ENCODE measurements around the gene MYL4.
A peak's percentile ranks its signal among the peaks of the same experiment; 100 is the strongest.

The MYL4 gene

DNA sequence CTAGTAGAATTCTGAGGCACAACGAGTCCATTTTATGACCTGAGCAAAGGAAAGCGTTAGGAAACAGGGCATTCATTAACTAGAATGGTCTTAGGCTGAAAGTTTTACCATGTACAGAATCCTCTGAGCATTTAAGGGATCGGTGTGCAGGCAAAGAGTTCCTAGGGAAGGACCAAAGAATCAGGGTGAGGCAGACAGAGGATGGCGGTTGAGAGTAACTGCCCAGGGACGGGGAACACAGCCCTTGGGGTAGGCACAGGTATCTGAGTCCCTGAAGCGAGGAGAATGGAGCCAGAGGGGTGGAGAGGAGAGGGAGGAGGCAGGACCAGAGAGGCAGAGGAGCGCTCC, 30.4 kb downstream of the MYL4 start:
- H3K4me3 ChIP-seq (ENCODE audit: low read depth, low read length): no peak overlapping the region

- no peak overlapping the region for H3K4me3 ChIP-seq (ENCODE audit: low read depth, low read length)
Measured at GRCh38 chr17:47239967-47240651, 31.0 kb downstream of the MYL4 start.

DNA sequence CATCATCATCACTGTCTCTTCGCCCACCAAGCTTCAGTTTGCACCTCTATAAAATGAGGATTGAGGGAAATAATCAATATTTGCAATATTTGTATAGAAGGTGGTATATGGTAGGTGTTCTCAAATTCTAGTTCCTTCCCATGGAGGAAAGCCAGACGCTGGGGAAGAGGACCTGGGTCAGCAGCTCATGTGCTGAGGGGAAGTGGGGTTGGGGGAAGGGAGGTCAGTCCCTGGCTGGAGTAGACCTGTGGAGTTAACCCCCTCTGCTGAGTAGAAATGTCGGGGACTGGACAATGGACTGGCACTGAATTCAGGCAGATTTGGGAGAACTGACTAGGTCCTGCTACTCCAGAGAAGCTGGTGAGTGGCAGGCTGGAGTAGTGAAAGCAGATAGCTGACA, 31.7 kb downstream of the MYL4 start:
- no peak overlapping the region for H3K4me3 ChIP-seq (ENCODE audit: low read depth, low read length)

GRCh38 chr17:47242648-47243047, 33.5 kb downstream of the MYL4 start:
- H3K4me3 ChIP-seq (ENCODE audit: low read depth, low read length): no peak overlapping the region

DNA sequence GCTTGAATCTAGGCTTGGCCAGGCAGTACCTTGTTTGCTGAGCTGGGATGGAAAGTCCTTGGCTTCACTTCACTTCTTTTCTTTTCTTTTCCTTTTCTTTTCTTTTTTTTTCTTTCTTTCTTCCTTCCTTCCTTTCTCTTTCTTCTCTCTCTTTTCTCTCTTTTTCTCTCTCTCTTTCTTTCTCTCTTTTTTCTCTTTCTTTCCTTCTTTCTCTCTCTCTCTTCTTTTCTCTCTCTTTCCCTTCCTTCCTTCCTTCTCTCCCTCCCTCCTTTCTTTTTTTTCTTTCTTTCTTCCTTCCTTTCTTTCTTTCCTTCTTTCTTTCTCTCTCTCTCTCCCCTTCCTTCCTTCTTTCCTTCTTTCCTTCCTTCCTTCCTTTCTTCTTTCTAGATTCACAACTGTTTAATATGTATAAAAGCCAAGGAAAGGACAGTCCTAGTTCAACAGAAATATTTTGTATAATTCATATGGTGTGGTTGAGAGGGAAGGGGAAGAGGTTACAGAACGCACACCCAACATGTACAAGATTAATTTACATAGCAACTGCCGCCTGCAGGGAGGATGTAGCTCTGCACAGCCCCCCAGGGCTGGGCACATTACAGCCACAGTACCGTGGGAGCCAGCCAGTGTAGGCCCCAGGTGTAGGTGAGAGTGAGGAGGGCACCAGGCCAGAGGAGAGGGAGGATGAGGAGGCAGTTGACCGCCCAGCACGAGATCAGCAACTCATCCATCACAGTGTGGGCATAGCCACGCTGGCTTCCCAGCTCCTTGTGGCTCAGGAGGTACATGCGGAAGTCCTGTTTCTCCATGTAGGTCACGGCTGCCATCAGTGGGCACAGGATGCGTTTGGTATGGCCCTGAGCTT, 34.8 kb downstream of the MYL4 start:
- no peak overlapping the region for H3K4me3 ChIP-seq (ENCODE audit: low read depth, low read length)

- H3K4me3 ChIP-seq (ENCODE audit: low read depth, low read length): no peak overlapping the region
Measured at GRCh38 chr17:47244697-47245096, 35.5 kb downstream of the MYL4 start.

DNA sequence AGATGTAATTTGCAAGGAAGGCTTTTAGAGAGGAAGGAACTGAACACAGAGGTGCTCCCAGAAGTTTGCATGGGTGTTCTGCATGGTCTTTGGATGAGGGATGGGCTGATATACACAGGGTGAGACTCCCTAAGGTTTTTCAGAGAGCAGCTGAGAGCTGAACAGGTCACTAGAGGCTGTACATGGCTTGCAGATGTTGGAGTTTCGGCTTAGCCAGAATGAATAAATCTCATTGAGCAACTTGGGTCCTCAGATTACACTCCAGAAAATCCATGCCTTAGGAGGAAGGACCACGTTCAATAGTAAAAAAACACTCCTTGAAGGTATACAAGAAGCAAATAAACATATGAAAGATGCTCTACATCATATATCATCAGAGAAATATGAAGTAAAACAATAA, 37.0 kb downstream of the MYL4 start:
- no peak overlapping the region for H3K4me3 ChIP-seq (ENCODE audit: low read depth, low read length)

DNA sequence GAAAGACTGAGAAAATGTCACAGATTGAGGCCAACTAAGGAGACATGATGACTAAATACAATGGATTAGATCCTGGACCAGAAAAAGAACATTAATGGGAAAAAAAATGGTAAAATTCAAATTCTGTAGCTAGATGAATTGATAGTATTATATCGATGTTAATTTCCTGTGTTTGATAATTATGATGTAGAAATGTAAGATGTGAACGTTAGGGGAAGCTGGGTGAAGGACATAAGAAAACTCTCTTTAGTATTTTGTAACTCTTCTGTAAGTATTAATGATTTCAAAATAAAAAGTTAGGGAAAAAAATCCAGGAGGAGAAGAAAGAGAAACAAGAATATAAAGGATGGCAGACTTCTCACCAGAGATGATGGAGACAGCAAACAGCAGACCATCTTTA, 41.7 kb downstream of the MYL4 start:
- no peak overlapping the region for H3K4me3 ChIP-seq (ENCODE audit: low read depth, low read length)

- no peak overlapping the region for H3K4me3 ChIP-seq (ENCODE audit: low read depth, low read length)
Measured at GRCh38 chr17:47251421-47251940, 42.3 kb downstream of the MYL4 start.

GRCh38 chr17:47252209-47252608, 43.1 kb downstream of the MYL4 start:
- no peak overlapping the region for H3K4me3 ChIP-seq (ENCODE audit: low read depth, low read length)

GRCh38 chr17:47252766-47253512, 43.8 kb downstream of the MYL4 start:
- no peak overlapping the region for H3K4me3 ChIP-seq (ENCODE audit: low read depth, low read length)

DNA sequence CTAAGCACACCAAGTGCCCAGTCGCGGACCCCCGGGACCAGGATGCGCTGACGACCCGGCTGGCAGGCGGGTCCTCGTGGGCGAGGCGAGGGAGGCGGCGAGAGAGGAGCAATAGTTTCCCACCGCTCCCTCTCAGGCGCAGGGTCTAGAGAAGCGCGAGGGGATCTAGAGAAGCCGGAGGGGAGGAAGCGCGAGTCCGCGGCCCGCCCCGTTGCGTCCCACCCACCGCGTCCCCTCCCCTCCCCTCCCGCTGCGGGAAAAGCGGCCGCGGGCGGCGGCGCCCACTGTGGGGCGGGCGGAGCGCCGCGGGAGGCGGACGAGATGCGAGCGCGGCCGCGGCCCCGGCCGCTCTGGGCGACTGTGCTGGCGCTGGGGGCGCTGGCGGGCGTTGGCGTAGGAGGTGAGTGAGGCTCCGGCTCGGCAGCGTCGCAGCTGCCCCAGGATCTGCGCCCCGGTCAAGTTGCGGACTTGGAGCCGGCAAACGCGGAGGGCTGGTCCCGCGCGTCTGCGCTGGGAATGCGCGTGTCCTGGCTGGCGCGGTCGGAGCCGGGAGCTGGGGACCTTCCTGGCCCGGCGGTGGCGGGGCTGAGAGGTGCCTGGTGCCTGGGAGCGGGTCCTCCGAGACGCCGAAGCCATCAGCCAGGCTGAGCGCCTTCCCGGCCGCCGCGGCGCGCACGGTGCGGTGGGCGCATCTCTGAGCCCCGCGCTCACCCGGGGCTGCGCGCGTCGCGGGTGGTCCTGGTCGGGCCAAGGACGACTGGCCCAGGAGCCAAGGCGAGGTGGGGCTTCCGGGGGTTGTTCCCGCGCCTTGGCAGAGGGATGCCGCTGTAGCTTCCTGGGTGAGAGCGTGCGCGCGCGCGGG, 44.6 kb downstream of the MYL4 start, which contains the start of gene ITGB3:
Gene ITGB3 (plus strand): TSS at position 287 of the 862 bp plus-strand sequence. CDS start 35 bp downstream, at position 322.
- peak within 1 kb of the TSS; percentile 63 for H3K4me3 ChIP-seq (ENCODE audit: low read depth, low read length)

- H3K4me3 ChIP-seq (ENCODE audit: low read depth, low read length): peak overlapping the region; percentile 63
Measured at GRCh38 chr17:47254403-47254943, 45.3 kb downstream of the MYL4 start.

DNA sequence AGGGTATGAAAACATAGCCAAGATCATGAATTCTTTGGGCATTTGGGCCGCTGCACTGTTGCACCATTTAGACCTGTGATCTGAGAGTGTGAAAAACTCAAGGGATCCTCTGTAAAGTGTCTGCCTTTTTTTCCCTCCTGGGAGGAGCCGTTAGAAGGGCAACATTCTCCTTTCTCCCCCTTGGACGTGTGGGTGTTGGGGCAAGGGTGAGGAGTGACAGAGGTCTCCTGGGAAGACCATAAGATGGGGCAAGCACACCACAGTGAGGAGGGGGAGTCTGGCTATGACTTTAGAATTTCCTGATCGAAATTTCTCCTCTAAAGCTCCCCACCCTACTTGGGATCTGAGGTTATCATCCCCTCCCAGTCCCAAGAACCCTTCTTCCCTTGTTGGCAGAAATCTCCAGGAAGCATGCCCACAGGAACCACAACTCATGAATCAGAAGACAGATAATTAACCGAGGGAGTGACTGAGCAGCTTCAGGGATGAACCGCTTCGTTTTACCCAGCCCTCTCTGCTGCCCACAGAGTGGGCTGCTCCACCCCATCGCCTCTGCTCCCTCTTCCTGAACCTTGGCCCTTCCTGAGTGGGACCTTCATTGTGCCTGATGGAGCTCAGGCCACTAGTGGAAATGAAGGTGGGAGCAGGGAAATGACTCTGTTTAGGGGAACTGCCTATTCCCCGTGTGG, 48.6 kb downstream of the MYL4 start:
- H3K4me3 ChIP-seq (ENCODE audit: low read depth, low read length): no peak overlapping the region

DNA sequence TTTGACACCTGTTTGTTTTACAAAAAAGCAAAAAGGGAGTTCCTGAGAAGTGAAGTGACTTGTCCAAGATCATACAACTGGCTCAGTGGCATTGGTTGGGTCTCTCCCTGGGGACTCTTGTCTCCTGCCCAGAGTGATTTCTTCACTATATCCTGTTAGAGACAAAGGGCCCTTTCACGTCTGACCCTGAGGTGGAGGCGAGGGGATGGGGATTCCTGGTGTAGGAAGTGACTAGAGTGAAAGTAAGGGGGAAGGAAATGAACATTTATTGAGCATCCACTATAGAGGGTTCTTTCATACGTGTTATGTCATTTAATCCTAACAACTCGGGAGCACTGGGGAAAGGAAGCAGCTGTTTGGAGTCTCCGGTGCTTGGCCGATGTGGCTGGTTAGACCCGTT, 53.4 kb downstream of the MYL4 start:
- no peak overlapping the region for H3K4me3 ChIP-seq (ENCODE audit: low read depth, low read length)

DNA sequence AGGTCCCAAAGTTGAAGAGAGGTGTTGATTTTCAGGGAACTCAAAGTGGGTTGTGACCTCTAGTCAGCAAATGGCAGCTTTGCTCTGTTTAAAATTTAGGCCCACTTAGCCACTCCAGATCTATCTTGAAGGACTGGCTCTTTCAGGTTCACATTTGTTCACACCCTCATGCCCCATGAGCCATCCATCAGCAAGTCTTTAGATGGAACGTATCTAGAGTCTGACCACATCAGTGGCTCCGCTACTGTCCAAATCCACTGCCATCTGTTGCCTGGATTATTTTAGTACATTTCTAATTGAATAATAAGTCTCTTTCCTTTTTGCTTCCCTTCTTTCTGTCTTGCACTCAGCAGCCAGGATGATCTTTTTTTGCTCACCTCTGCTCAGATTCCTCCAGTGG, 55.0 kb downstream of the MYL4 start:
- no peak overlapping the region for H3K4me3 ChIP-seq (ENCODE audit: low read depth, low read length)

DNA sequence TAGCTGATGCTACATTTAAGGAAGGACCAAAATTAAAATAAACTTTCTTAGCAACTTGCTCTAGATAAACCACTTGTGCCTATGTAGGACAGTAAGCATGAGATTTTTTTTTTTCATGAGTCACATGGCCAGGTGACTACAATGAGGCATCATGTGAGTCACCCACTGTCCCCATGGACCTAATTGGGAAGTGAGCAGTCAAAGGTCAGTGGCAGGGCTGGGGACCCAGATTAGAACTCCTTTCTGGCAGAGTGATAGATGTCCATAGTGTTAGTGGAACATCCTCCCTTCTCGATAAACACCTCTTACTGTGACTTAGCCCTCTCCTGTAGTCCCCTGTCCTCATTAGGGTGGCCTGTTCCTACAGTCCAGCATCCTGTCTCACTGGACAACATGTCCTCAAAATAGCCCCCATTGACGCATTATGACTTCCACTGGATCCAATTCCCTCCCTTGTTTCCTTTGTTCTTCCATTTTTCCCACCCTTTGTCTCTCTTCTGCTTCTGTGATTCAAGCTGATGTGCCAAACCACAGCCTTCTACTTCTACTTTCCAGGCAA, 56.9 kb downstream of the MYL4 start:
- no peak overlapping the region for H3K4me3 ChIP-seq (ENCODE audit: low read depth, low read length)

GRCh38 chr17:47266782-47267181, 57.6 kb downstream of the MYL4 start:
- no peak overlapping the region for H3K4me3 ChIP-seq (ENCODE audit: low read depth, low read length)

GRCh38 chr17:47267354-47267828, 58.2 kb downstream of the MYL4 start:
- H3K4me3 ChIP-seq (ENCODE audit: low read depth, low read length): no peak overlapping the region
